IMR-90 (cell line): Measurements from ENCODE around the gene GFOD2.

Source experiments
- BHLHE40 ChIP-seq: fragments of 150-350 bp; IDR thresholded peaks from 2 replicates; pipeline ENCODE4 v1.6.1; 2016; ENCODE audit warnings: mild to moderate bottlenecking, low read depth, low read length
- CEBPB ChIP-seq: IDR thresholded peaks from 2 replicates; pipeline ENCODE4 v1.6.1; 2012; ENCODE audit warnings: low read depth, low read length, improper control_type of control experiment
- CHD1 ChIP-seq: IDR thresholded peaks from 2 replicates; pipeline ENCODE4 v1.6.1; 2012; ENCODE audit warnings: low read depth, low read length, improper control_type of control experiment
- CTCF ChIP-seq: conservative IDR thresholded peaks from 2 replicates; pipeline ENCODE4 v1.5.1; 2012; ENCODE audit warnings: mild to moderate bottlenecking, low read depth, low read length, improper control_type of control experiment
- FOS ChIP-seq: fragments of 150-350 bp; IDR thresholded peaks from 2 replicates; pipeline ENCODE4 v1.6.1; 2016; ENCODE audit warnings: low read depth, low read length
- MAZ ChIP-seq: IDR thresholded peaks from 2 replicates; pipeline ENCODE4 v1.6.1; 2012; ENCODE audit warnings: low read depth, mild to moderate bottlenecking, low read length, improper control_type of control experiment, moderate library complexity, borderline replicate concordance
- MXI1 ChIP-seq: IDR thresholded peaks from 2 replicates; pipeline ENCODE4 v1.6.1; 2012; ENCODE audit warnings: low read depth, mild to moderate bottlenecking, low read length, moderate library complexity, borderline replicate concordance
- NFE2L2 ChIP-seq: fragments of 150-350 bp; IDR thresholded peaks from 2 replicates; pipeline ENCODE4 v1.6.1; 2016; ENCODE audit warnings: low read depth, mild to moderate bottlenecking, low read length
- POLR2A ChIP-seq: IDR thresholded peaks from 2 replicates; pipeline ENCODE4 v1.6.1; 2012; ENCODE audit warnings: mild to moderate bottlenecking, low read depth, low read length
- RAD21 ChIP-seq: IDR thresholded peaks from 2 replicates; pipeline ENCODE4 v1.6.1; 2012; ENCODE audit warnings: low read length, improper control_type of control experiment
- RCOR1 ChIP-seq: IDR thresholded peaks from 2 replicates; pipeline ENCODE4 v1.6.1; 2012; ENCODE audit warnings: mild to moderate bottlenecking, low read length, improper control_type of control experiment; ENCODE audit not compliant: insufficient replicate concordance
- RFX5 ChIP-seq: IDR thresholded peaks from 2 replicates; pipeline ENCODE4 v1.8.0; 2012; ENCODE audit warnings: low read depth, mild to moderate bottlenecking, low read length, moderate library complexity
- SMC3 ChIP-seq: fragments of 150-350 bp; IDR thresholded peaks from 2 replicates; pipeline ENCODE4 v1.6.1; 2016; ENCODE audit warnings: low read depth, mild to moderate bottlenecking, antibody characterized with exemption, low read length, moderate library complexity
- USF2 ChIP-seq: fragments of 150-350 bp; IDR thresholded peaks from 2 replicates; pipeline ENCODE4 v1.6.1; 2017; ENCODE audit warnings: mild to moderate bottlenecking, antibody characterized with exemption, low read length, low read depth

- TF ChIP-seq CTCF, result no peak
- TF ChIP-seq POLR2A, result no peak
- TF ChIP-seq MXI1, result no peak
- no peak for TF ChIP-seq RAD21
- TF ChIP-seq FOS, result no peak
- TF ChIP-seq RCOR1, result no peak
- no peak for TF ChIP-seq SMC3
- no peak for TF ChIP-seq CEBPB
- TF ChIP-seq CHD1, result no peak
- TF ChIP-seq BHLHE40, result no peak
- no peak for TF ChIP-seq USF2
- TF ChIP-seq RFX5, result no peak
- TF ChIP-seq MAZ, result no peak
- no peak for TF ChIP-seq NFE2L2
Observed at GRCh38 chr16:67628216-67628615, 90.9 kb downstream of the GFOD2 start.
